HEK293 (cell line): ENCODE results near the gene MEAF6.

ENCODE experiments used
- BCL11A ChIP-seq: fragments of 450-650 bp; formaldehyde crosslinking; IDR thresholded peaks from 2 replicates; pipeline ENCODE4 v1.5.1; 2016; ENCODE audit warnings: low read depth, missing biosample characterization, missing genetic modification characterization
- HOXC10 ChIP-seq: sonication (generic); formaldehyde crosslinking; IDR thresholded peaks from 2 replicates; pipeline ENCODE4 v1.8.1; 2023; ENCODE audit warnings: mild to moderate bottlenecking, missing genetic modification reagents
- MYNN ChIP-seq: fragments of 450-650 bp; formaldehyde crosslinking; IDR thresholded peaks from 2 replicates; pipeline ENCODE4 v1.5.1; 2016; ENCODE audit warnings: missing biosample characterization, missing genetic modification characterization, borderline replicate concordance
- MZF1 ChIP-seq: fragments of 450-650 bp; formaldehyde crosslinking; IDR thresholded peaks from 2 replicates; pipeline ENCODE4 v1.5.1; 2017; ENCODE audit warnings: missing biosample characterization, missing genetic modification characterization, borderline replicate concordance
- RBAK ChIP-seq: fragments of 450-650 bp; formaldehyde crosslinking; IDR thresholded peaks from 2 replicates; pipeline ENCODE4 v1.5.1; 2016; ENCODE audit warnings: missing biosample characterization, missing genetic modification characterization
- SP3 ChIP-seq: fragments of 450-650 bp; formaldehyde crosslinking; IDR thresholded peaks from 2 replicates; pipeline ENCODE4 v1.5.1; 2016; ENCODE audit warnings: missing biosample characterization, missing genetic modification characterization
- SP7 ChIP-seq: fragments of 450-650 bp; formaldehyde crosslinking; IDR thresholded peaks from 2 replicates; pipeline ENCODE4 v1.5.1; 2016; ENCODE audit warnings: missing biosample characterization, missing genetic modification characterization
- ZBTB17 ChIP-seq: fragments of 450-650 bp; formaldehyde crosslinking; IDR thresholded peaks from 2 replicates; pipeline ENCODE4 v1.5.1; 2016; ENCODE audit warnings: missing biosample characterization, missing genetic modification characterization
- ZBTB7A ChIP-seq: fragments of 450-650 bp; formaldehyde crosslinking; IDR thresholded peaks from 2 replicates; pipeline ENCODE4 v1.5.1; 2016; ENCODE audit warnings: low read depth, missing biosample characterization, missing genetic modification characterization
- ZFP41 ChIP-seq: fragments of 450-650 bp; formaldehyde crosslinking; IDR thresholded peaks from 2 replicates; pipeline ENCODE4 v1.5.1; 2016; ENCODE audit warnings: missing biosample characterization, missing genetic modification characterization, borderline replicate concordance
- ZNF140 ChIP-seq: fragments of 450-650 bp; formaldehyde crosslinking; IDR thresholded peaks from 2 replicates; pipeline ENCODE4 v1.5.1; 2016; ENCODE audit warnings: missing biosample characterization, missing genetic modification characterization
- ZNF175 ChIP-seq: fragments of 450-650 bp; formaldehyde crosslinking; IDR thresholded peaks from 2 replicates; pipeline ENCODE4 v1.5.1; 2016; ENCODE audit warnings: missing biosample characterization, missing genetic modification characterization
- ZNF2 ChIP-seq: fragments of 450-650 bp; formaldehyde crosslinking; IDR thresholded peaks from 2 replicates; pipeline ENCODE4 v1.5.1; 2016; ENCODE audit warnings: missing biosample characterization, missing genetic modification characterization
- ZNF292 ChIP-seq: fragments of 450-650 bp; formaldehyde crosslinking; IDR thresholded peaks from 2 replicates; pipeline ENCODE4 v1.5.1; 2016; ENCODE audit warnings: low read depth, missing biosample characterization, missing genetic modification characterization, borderline replicate concordance
- ZNF416 ChIP-seq: fragments of 450-650 bp; formaldehyde crosslinking; IDR thresholded peaks from 2 replicates; pipeline ENCODE4 v1.5.1; 2016; ENCODE audit warnings: missing biosample characterization, missing genetic modification characterization
- ZNF561 ChIP-seq: fragments of 450-650 bp; IDR thresholded peaks from 2 replicates; pipeline ENCODE4 v1.5.1; 2018; ENCODE audit warnings: missing biosample characterization, missing genetic modification characterization, borderline replicate concordance
- ZNF626 ChIP-seq: fragments of 450-650 bp; sonication (Bioruptor Pico); formaldehyde crosslinking; IDR thresholded peaks from 2 replicates; pipeline ENCODE4 v1.5.1; 2018; ENCODE audit warnings: missing biosample characterization, missing genetic modification characterization, inconsistent platforms
- ZNF654 ChIP-seq: fragments of 450-650 bp; formaldehyde crosslinking; IDR thresholded peaks from 2 replicates; pipeline ENCODE4 v1.5.1; 2016; ENCODE audit warnings: low read depth, missing biosample characterization, missing genetic modification characterization
- ZNF701 ChIP-seq: fragments of 450-650 bp; formaldehyde crosslinking; IDR thresholded peaks from 2 replicates; pipeline ENCODE4 v1.5.1; 2016; ENCODE audit warnings: missing biosample characterization, missing genetic modification characterization
- ZNF747 ChIP-seq: fragments of 450-650 bp; formaldehyde crosslinking; IDR thresholded peaks from 2 replicates; pipeline ENCODE4 v1.5.1; 2016; ENCODE audit warnings: missing biosample characterization, missing genetic modification characterization
- ZNF76 ChIP-seq: fragments of 450-650 bp; formaldehyde crosslinking; IDR thresholded peaks from 2 replicates; pipeline ENCODE4; 2016; ENCODE audit warnings: low read depth, missing biosample characterization, missing genetic modification characterization, borderline replicate concordance
- ZNF791 ChIP-seq: fragments of 450-650 bp; formaldehyde crosslinking; IDR thresholded peaks from 2 replicates; pipeline ENCODE4 v1.5.1; 2016; ENCODE audit warnings: missing biosample characterization, missing genetic modification characterization
- ZNF830 ChIP-seq: fragments of 450-650 bp; IDR thresholded peaks from 2 replicates; pipeline ENCODE4 v1.5.0; 2018; ENCODE audit warnings: missing biosample characterization, missing genetic modification characterization, low read depth, mild to moderate bottlenecking, moderate library complexity
- TF ChIP-seq, protein P1 (sequence below): fragments of 450-650 bp; formaldehyde crosslinking; IDR thresholded peaks from 2 replicates; pipeline ENCODE4 v1.5.1; 2017; ENCODE audit warnings: missing biosample characterization, missing genetic modification characterization
- TF ChIP-seq, protein P2 (sequence below): fragments of 450-650 bp; formaldehyde crosslinking; optimal IDR thresholded peaks from 2 replicates; pipeline ENCODE3; 2016; ENCODE audit warnings: missing biosample characterization, mild to moderate bottlenecking, missing genetic modification characterization
- TF ChIP-seq, protein P3 (sequence below): fragments of 450-650 bp; formaldehyde crosslinking; IDR thresholded peaks from 2 replicates; pipeline ENCODE4 v1.5.1; 2016; ENCODE audit warnings: missing biosample characterization, missing genetic modification characterization
- TF ChIP-seq, protein P4 (sequence below): fragments of 450-650 bp; formaldehyde crosslinking; IDR thresholded peaks from 2 replicates; pipeline ENCODE4 v1.5.1; 2016; ENCODE audit warnings: missing biosample characterization, missing genetic modification characterization
- TF ChIP-seq, protein P5 (sequence below): fragments of 450-650 bp; formaldehyde crosslinking; IDR thresholded peaks from 2 replicates; pipeline ENCODE4 v1.5.1; 2017; ENCODE audit warnings: missing biosample characterization, missing genetic modification characterization
- TF ChIP-seq, protein P6 (sequence below): fragments of 450-650 bp; formaldehyde crosslinking; IDR thresholded peaks from 2 replicates; pipeline ENCODE4 v1.5.1; 2016; ENCODE audit warnings: missing biosample characterization, missing genetic modification characterization

The MEAF6 gene

DNA sequence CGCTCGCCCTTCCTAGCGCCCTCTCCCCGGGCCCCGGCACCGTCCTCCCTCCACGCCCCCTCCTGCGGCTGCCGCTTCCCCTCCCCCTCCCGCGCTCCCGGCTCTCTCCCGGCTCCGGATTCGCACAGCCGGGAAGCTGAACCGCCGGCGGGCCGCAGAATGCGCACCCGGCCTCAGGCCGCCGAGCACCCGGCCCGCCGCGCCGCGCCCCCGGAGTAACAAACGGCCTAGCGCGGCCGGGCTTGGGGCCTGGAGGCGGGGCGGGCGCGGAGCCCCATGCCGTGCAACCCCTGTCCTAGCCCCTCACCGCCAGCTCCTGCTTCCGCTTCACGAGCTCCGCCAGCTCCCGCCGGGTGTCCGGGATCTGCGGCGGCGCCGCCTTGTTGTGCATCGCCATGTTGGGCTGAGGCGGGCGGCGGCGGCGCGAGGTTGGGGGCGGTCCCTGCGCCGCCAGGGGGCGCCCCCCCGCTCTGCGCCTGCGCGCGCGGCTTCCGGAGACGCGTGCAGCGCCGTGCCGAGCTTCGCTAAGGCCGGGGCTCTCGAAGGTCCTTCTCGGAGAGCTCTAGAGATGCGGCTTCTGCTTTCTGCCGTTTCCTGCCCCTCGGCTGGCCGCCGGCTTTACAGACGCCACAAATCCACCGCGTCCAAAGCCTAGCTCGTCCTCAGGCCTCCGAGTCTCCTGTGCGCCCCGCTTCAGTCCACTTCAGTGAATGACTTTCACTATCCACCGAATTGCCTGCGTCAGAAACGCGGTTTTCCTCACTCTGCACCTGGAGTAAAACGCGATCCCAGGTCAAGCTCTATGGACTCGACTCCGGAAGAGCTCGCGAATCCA lies at the start of gene MEAF6 (continued):
- TF ChIP-seq BCL11A (tag by site-specific recombination) (no peak), ZNF2 (tag by site-specific recombination) (0 out of 2 replicates have a peak, but pooled peaks have one; percentile 46), ZNF830 (no peak), ZNF747 (no peak), ZNF416 (tag by site-specific recombination) (no peak), ZNF561 (tag by site-specific recombination) (peak; percentile 64; the same call in 1 of the 2 replicates), ZBTB7A (tag by site-specific recombination) (no peak), ZBTB17 (tag by site-specific recombination) (peak; percentile 96), ZNF76 (tag by site-specific recombination) (no peak), MYNN (tag by site-specific recombination) (no peak), HOXC10 (CRISPR knock-in tag) (no peak), ZFP41 (tag by site-specific recombination) (no peak), ZNF626 (tag by site-specific recombination) (no peak), MZF1 (tag by site-specific recombination) (no peak), ZNF791 (tag by site-specific recombination) (no peak), ZNF175 (tag by site-specific recombination) (no peak), ZNF701 (tag by site-specific recombination) (no peak), SP3 (tag by site-specific recombination) (no peak), SP7 (tag by site-specific recombination) (peak; percentile 63; the same call in 1 of the 2 replicates), ZNF140 (tag by site-specific recombination) (no peak), ZNF654 (tag by site-specific recombination) (no peak), ZNF292 (tag by site-specific recombination) (no peak), RBAK (tag by site-specific recombination) (no peak)
- TF ChIP-seq, protein P1, sequence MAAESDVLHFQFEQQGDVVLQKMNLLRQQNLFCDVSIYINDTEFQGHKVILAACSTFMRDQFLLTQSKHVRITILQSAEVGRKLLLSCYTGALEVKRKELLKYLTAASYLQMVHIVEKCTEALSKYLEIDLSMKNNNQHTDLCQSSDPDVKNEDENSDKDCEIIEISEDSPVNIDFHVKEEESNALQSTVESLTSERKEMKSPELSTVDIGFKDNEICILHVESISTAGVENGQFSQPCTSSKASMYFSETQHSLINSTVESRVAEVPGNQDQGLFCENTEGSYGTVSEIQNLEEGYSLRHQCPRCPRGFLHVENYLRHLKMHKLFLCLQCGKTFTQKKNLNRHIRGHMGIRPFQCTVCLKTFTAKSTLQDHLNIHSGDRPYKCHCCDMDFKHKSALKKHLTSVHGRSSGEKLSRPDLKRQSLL = no peak
- TF ChIP-seq, protein P2, sequence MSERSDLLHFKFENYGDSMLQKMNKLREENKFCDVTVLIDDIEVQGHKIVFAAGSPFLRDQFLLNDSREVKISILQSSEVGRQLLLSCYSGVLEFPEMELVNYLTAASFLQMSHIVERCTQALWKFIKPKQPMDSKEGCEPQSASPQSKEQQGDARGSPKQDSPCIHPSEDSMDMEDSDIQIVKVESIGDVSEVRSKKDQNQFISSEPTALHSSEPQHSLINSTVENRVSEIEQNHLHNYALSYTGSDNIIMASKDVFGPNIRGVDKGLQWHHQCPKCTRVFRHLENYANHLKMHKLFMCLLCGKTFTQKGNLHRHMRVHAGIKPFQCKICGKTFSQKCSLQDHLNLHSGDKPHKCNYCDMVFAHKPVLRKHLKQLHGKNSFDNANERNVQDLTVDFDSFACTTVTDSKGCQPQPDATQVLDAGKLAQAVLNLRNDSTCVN = peak; percentile 75
- TF ChIP-seq, protein P3, sequence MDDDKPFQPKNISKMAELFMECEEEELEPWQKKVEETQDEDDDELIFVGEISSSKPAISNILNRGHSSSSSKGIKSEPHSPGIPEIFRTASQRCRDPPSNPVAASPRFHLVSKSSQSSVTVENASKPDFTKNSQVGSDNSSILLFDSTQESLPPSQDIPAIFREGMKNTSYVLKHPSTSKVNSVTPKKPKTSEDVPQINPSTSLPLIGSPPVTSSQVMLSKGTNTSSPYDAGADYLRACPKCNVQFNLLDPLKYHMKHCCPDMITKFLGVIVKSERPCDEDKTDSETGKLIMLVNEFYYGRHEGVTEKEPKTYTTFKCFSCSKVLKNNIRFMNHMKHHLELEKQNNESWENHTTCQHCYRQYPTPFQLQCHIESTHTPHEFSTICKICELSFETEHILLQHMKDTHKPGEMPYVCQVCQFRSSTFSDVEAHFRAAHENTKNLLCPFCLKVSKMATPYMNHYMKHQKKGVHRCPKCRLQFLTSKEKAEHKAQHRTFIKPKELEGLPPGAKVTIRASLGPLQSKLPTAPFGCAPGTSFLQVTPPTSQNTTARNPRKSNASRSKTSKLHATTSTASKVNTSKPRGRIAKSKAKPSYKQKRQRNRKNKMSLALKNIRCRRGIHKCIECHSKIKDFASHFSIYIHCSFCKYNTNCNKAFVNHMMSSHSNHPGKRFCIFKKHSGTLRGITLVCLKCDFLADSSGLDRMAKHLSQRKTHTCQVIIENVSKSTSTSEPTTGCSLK = no peak
- TF ChIP-seq, protein P4, sequence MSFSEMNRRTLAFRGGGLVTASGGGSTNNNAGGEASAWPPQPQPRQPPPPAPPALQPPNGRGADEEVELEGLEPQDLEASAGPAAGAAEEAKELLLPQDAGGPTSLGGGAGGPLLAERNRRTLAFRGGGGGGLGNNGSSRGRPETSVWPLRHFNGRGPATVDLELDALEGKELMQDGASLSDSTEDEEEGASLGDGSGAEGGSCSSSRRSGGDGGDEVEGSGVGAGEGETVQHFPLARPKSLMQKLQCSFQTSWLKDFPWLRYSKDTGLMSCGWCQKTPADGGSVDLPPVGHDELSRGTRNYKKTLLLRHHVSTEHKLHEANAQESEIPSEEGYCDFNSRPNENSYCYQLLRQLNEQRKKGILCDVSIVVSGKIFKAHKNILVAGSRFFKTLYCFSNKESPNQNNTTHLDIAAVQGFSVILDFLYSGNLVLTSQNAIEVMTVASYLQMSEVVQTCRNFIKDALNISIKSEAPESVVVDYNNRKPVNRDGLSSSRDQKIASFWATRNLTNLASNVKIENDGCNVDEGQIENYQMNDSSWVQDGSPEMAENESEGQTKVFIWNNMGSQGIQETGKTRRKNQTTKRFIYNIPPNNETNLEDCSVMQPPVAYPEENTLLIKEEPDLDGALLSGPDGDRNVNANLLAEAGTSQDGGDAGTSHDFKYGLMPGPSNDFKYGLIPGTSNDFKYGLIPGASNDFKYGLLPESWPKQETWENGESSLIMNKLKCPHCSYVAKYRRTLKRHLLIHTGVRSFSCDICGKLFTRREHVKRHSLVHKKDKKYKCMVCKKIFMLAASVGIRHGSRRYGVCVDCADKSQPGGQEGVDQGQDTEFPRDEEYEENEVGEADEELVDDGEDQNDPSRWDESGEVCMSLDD (tag by site-specific recombination) = no peak
- TF ChIP-seq, protein P5, sequence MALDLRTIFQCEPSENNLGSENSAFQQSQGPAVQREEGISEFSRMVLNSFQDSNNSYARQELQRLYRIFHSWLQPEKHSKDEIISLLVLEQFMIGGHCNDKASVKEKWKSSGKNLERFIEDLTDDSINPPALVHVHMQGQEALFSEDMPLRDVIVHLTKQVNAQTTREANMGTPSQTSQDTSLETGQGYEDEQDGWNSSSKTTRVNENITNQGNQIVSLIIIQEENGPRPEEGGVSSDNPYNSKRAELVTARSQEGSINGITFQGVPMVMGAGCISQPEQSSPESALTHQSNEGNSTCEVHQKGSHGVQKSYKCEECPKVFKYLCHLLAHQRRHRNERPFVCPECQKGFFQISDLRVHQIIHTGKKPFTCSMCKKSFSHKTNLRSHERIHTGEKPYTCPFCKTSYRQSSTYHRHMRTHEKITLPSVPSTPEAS = no peak
- TF ChIP-seq, protein P6, sequence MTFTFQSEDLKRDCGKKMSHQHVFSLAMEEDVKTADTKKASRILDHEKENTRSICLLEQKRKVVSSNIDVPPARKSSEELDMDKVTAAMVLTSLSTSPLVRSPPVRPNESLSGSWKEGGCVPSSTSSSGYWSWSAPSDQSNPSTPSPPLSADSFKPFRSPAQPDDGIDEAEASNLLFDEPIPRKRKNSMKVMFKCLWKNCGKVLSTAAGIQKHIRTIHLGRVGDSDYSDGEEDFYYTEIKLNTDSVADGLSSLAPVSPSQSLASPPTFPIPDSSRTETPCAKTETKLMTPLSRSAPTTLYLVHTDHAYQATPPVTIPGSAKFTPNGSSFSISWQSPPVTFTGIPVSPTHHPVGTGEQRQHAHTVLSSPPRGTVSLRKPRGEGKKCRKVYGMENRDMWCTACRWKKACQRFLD (tag by site-specific recombination) = no peak
